ENCODE results near the gene LHFPL2. TPM values are rescaled to one million over a fixed set of nuclear protein-coding genes. Genes with fewer than 3 reads are reported as not detected.
A peak's percentile ranks its signal among the peaks of the same experiment; 100 is the strongest.

LHFPL2 gene
- total RNA-seq, 1 experiment from 2014 or later = 49.7 TPM

DNA sequence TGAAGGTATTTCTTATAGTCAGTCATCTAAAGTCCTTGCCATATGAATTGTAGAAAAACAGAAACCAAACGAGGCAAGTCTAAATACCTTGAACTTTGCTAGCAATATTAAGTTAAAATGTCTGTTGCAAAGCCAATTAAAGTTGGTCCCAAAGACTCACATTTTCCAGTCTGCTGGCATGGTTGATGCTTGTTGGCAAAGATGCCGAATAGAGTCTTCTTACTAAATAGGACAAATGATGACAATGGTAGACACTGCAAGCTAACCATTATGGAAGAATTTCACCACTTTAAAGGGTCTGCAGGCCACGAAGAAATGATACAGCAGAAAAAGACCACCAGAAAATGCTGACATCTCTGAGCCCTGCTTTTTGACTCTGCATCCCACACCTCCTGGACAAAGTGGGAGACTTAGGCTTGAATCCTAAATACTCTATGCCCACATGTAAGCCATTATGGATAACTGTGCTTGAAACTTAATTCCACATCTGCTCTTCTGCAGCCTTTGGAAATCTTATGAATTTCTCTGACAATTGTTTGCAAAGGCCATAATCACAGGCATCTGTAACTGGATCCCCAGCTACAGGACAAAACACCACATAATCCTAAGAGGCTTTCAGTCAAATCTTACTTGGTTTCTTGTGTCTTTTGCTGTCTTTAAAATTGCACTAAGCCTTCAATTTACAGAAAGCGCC is 61.3 kb downstream of the LHFPL2 start:
- TF ChIP-seq, protein P1, sequence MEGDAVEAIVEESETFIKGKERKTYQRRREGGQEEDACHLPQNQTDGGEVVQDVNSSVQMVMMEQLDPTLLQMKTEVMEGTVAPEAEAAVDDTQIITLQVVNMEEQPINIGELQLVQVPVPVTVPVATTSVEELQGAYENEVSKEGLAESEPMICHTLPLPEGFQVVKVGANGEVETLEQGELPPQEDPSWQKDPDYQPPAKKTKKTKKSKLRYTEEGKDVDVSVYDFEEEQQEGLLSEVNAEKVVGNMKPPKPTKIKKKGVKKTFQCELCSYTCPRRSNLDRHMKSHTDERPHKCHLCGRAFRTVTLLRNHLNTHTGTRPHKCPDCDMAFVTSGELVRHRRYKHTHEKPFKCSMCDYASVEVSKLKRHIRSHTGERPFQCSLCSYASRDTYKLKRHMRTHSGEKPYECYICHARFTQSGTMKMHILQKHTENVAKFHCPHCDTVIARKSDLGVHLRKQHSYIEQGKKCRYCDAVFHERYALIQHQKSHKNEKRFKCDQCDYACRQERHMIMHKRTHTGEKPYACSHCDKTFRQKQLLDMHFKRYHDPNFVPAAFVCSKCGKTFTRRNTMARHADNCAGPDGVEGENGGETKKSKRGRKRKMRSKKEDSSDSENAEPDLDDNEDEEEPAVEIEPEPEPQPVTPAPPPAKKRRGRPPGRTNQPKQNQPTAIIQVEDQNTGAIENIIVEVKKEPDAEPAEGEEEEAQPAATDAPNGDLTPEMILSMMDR (IDR thresholded peaks at IDR 0.05; ENCODE audit: insufficient read depth in 1 of 2, low read depth in 1 of 2, low read length in 1 of 2, severe bottlenecking in 1 of 2, unreplicated experiment in 1 of 2) = no peak
- peaks cover 12% of the 10 kb centered on the region; the same call in 1 of the 2 replicates for H3K4me1 ChIP-seq
- intact Hi-C loops (cut with micrococcal nuclease; ENCODE audit: unreplicated experiment) = no loop called here
- ChIA-PET CTCF (no interaction called here), POLR2A (interaction anchor here (0.6 kb wide), 1 partner anchor 27 kb away, joined by 3 read pairs; no protein-coding TSS in a partner anchor)
- H3K4me3 ChIP-seq (ENCODE audit: low read depth, low read length) = no peak overlapping the region
- H3K27me3 Mint-ChIP-seq (ENCODE audit: insufficient read depth, unreplicated experiment) = no peaks in the 10 kb centered on the region
- H3K36me3 ChIP-seq (ENCODE audit: control insufficient read depth, insufficient read depth, low read length) = no peaks in the 10 kb centered on the region
- no TSS peak for BruUV-seq (replicated peaks)
- peaks cover 8% of the 10 kb centered on the region; the same call in 1 of the 2 replicates for H3K9me3 ChIP-seq
- peaks cover 23% of the 10 kb centered on the region for H3K4me1 Mint-ChIP-seq (ENCODE audit: low read depth, unreplicated experiment)
- H3K9me3 Mint-ChIP-seq (ENCODE audit: unreplicated experiment) = no peaks in the 10 kb centered on the region
- H3K36me3 Mint-ChIP-seq (ENCODE audit: insufficient read depth, unreplicated experiment) = peaks cover 38% of the 10 kb centered on the region
- peak overlapping the region; percentile 38 for H3K27ac Mint-ChIP-seq (ENCODE audit: unreplicated experiment)
- DNase-seq = no peak
- H3K4me3 Mint-ChIP-seq (ENCODE audit: unreplicated experiment) = no peak overlapping the region
- H3K27me3 ChIP-seq (replicated peaks; ENCODE audit: control insufficient read depth, insufficient read depth, low read length) = no peaks in the 10 kb centered on the region

DNA sequence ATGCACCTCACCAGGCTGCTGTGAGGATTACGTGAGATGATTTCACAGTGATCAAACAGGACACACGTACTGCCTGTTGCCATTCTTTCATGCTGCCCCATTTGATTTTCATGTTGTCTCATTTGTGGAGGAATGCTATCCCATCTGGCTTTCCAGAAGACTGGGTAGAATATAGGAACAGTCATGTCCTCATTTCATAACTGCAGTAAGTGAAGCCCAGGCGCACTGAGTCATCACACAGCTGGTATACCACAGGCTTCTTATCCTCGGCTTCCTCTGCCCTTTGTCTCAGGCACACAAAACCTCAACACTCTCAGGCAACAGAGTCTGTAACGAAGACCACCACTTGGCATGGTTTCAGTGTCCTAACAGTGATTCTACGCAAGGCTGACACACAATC is 62.3 kb downstream of the LHFPL2 start:
- intact Hi-C loops (cut with micrococcal nuclease; ENCODE audit: unreplicated experiment) = no loop called here
- ChIA-PET POLR2A (no interaction called here), CTCF (no interaction called here)
- TF ChIP-seq, protein P1 (IDR thresholded peaks at IDR 0.05; ENCODE audit: insufficient read depth in 1 of 2, low read depth in 1 of 2, low read length in 1 of 2, severe bottlenecking in 1 of 2, unreplicated experiment in 1 of 2) = no peak
- peak overlapping the region; percentile 25 for H3K27ac Mint-ChIP-seq (ENCODE audit: unreplicated experiment)
- Histone ChIP-seq H3K9me3 (peaks cover 8% of the 10 kb centered on the region; the same call in 1 of the 2 replicates), H3K4me1 (peaks cover 5% of the 10 kb centered on the region; the same call in 1 of the 2 replicates), H3K4me3 (ENCODE audit: low read depth, low read length) (no peak overlapping the region), H3K36me3 (ENCODE audit: control insufficient read depth, insufficient read depth, low read length) (no peaks in the 10 kb centered on the region), H3K27me3 (replicated peaks; ENCODE audit: control insufficient read depth, insufficient read depth, low read length) (no peaks in the 10 kb centered on the region)
- H3K36me3 Mint-ChIP-seq (ENCODE audit: insufficient read depth, unreplicated experiment) = peaks cover 32% of the 10 kb centered on the region
- no peak overlapping the region for H3K4me3 Mint-ChIP-seq (ENCODE audit: unreplicated experiment)
- DNase-seq = no peak
- peaks cover 13% of the 10 kb centered on the region for H3K4me1 Mint-ChIP-seq (ENCODE audit: low read depth, unreplicated experiment)
- BruUV-seq (replicated peaks) = no TSS peak
- H3K27me3 Mint-ChIP-seq (ENCODE audit: insufficient read depth, unreplicated experiment) = no peaks in the 10 kb centered on the region
- no peaks in the 10 kb centered on the region for H3K9me3 Mint-ChIP-seq (ENCODE audit: unreplicated experiment)

DNA sequence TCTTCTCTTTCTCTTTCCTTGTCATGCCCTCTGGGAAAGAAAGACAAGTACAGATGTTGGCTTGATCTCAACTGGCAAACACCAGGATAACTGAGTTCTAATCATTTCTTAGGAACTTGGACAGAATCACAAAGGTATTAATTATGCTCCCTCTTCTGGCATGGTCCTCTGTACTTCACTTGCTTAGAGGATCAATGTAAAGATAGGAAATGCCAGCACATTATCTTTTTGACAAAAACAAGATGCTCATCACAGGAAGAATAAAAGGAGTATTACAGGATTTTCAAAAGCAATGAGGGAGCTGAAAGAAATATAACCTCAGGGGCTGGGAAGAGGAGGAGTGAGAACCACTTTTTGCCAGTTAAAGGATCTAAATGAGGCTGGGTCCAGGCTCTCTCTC is 70.6 kb downstream of the LHFPL2 start:
- DNase-seq = no peak
- ChIA-PET CTCF (interaction anchor here (0.7 kb wide), 1 partner anchor 34 kb away, joined by 3 read pairs; no protein-coding TSS in a partner anchor), POLR2A (no interaction called here)
- Histone ChIP-seq H3K4me1 (peaks cover 6% of the 10 kb centered on the region; the same call in 1 of the 2 replicates), H3K4me3 (ENCODE audit: low read depth, low read length) (no peak overlapping the region), H3K27me3 (replicated peaks; ENCODE audit: control insufficient read depth, insufficient read depth, low read length) (no peaks in the 10 kb centered on the region), H3K36me3 (ENCODE audit: control insufficient read depth, insufficient read depth, low read length) (no peaks in the 10 kb centered on the region; the same call in 1 of the 2 replicates), H3K9me3 (no peaks in the 10 kb centered on the region)
- TF ChIP-seq, protein P1 (IDR thresholded peaks at IDR 0.05; ENCODE audit: insufficient read depth in 1 of 2, low read depth in 1 of 2, low read length in 1 of 2, severe bottlenecking in 1 of 2, unreplicated experiment in 1 of 2) = no peak
- Mint-ChIP-seq H3K4me3 (ENCODE audit: unreplicated experiment) (no peak overlapping the region), H3K27ac (ENCODE audit: unreplicated experiment) (no peak overlapping the region), H3K4me1 (ENCODE audit: low read depth, unreplicated experiment) (peaks cover 16% of the 10 kb centered on the region), H3K27me3 (ENCODE audit: insufficient read depth, unreplicated experiment) (no peaks in the 10 kb centered on the region), H3K36me3 (ENCODE audit: insufficient read depth, unreplicated experiment) (peaks cover 33% of the 10 kb centered on the region), H3K9me3 (ENCODE audit: unreplicated experiment) (no peaks in the 10 kb centered on the region)
- no TSS peak for BruUV-seq (replicated peaks)
- intact Hi-C loops (cut with micrococcal nuclease; ENCODE audit: unreplicated experiment) = no loop called here

Measured in Caco-2 (cell line).